ENCODE results near the gene EBF3. TPM values are rescaled to one million over a fixed set of nuclear protein-coding genes. Genes with fewer than 3 reads are reported as not detected.

The EBF3 gene
- total RNA-seq, 1 donor from 2014 or later, result 0.07 TPM

DNA sequence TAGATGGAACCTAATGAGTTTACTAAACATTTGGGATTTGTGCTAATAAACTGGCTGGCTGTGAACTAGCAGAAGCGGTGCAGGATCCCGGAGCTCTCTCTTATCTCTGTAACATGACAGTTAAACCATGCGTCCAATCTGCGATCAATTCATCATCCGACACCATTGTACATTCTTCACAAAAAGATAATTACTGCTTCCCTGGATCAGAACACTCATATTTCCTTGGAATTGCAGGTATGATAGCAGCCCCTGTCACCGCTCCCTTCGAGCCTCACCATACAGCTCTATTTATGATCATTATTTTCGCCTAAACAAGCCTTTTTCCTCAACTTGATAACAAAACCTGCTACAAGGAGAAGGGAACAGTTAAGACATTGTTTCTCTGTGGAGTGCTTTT lies 18.5 kb downstream of the EBF3 start:
- no peak for DNase-seq (ENCODE audit: low read depth, low spot score)

DNA sequence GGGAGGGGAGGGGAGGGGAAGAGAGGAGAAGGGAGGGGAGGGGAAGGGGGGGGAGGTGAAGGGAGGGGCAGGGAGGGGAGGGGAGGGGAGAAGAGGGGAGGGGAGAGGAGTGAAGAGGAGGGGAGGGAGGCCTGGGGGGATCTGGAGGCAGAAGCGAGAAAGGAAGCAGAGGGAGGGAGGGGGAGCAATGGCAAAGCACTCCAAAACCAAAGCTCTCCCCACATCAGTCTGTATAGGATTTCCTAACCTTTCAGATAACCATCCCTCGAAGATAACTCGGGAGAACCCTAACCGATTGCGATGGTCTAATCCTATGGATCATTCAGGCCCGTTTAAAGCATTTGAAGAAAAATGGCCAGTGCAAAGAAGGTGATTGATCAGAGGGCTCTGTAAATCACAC lies 19.0 kb downstream of the EBF3 start:
- DNase-seq (ENCODE audit: low read depth, low spot score), result no peak

GRCh38 chr10:129944456-129944855 lies 19.6 kb downstream of the EBF3 start:
- no peak for DNase-seq (ENCODE audit: low read depth, low spot score)

GRCh38 chr10:129942936-129943715 lies 20.9 kb downstream of the EBF3 start:
- no peak for DNase-seq (ENCODE audit: low read depth, low spot score)

GRCh38 chr10:129942391-129942790 lies 21.7 kb downstream of the EBF3 start:
- DNase-seq (ENCODE audit: low read depth, low spot score), result no peak

- no peak for DNase-seq (ENCODE audit: low read depth, low spot score)
Measured at GRCh38 chr10:129942019-129942277, 22.1 kb downstream of the EBF3 start.

DNA sequence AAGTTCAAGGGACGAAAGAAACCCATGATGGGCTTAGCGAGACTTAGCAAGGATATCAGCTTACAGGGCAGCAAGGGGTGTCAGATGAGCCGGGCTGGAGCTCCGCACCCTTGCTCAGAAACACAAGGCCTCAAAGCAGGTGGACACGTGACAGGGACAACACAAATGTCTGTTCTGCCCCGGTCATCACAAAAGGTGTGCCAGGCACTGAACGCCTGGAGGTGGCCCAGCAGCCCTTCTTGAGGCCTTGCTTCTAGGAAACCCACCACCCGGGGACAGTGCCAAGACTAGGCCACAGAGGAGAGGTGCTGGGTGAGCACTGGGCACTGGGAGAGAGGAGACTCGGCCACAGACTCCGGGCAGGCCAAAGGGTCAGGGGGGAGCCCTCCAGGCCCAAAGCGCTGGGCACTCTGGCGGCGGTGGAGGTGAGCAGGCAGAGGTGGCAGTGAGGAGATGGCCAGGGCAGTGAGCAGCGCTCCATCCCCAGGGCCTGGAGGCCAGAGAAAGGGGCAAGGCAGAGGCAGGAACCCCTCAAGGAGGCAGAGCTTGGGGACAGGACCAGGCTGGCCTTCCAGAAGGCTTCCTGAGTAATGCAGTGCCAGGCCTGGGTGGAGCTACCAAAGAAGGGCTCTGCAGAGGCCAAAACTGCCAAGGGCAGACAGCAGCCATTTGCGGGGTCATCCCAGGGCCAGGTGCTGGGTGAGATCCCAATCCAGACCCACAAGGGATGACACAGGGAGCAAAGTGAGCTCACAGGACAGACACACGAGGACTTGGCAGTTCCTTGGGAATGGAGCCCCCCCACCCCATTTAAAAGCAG lies 22.7 kb downstream of the EBF3 start:
- no peak for DNase-seq (ENCODE audit: low read depth, low spot score)

- no peak for DNase-seq (ENCODE audit: low read depth, low spot score)
Measured at GRCh38 chr10:129940617-129941198, 23.4 kb downstream of the EBF3 start.

DNA sequence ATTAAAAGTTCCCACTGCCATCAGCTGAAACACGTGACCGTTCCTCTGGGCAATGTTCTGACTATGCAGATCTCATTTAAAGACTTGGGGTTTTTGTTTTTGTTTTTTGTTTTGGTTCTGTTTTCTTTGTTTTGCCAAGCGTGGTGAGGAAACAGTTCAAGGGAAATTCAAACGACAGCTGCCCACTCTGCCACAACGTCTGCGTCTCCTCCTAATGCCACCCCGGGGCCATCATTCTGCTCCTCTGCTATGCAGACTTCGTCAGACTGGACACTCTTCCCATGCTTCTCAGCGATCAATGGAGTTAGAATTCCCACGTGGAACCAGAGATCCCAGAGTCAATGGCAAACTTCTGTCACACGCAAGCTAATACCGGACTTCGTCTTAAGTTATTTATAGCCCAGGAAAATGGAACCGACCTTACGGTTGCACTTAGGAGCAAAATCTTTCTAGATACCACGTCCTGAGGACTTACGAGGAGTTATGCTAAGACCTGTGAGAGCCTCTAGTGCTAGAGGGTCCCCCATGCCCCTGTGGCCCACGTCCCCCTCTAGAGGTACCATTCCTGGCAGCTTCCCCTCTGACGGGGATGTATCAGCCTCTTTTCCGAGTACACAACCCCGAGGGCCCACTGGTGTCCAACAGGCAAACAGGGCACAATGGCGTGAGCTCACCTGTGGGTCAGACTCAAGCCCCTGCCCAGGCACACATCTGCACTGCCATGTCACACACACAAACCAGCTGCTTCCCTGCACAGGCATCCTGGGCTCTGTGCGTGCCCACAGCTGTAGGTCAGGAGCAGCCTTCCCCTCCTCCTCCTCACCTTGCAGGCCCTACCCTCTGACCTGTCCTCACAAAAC lies 24.4 kb downstream of the EBF3 start:
- no peak for DNase-seq (ENCODE audit: low read depth, low spot score)

DNA sequence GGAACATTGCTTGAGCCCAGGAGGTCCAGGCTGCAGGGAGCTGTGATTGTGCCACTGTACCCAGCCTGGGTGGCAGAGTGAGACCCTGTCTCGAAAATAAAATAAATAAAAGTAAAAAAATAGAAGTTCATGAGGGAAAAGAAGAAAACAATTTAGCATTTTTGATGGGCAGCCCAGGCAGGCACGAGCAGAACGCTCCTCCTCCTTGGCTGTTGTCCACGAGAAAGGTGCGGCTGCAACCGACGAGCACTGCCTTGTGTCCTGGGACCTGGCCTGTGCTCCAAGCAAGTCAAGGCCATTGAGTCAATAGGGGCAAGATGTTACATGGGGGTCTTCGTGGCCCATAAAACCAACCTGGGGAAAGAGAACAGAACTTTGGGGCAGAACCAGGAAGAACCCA lies 25.6 kb downstream of the EBF3 start:
- DNase-seq (ENCODE audit: low read depth, low spot score), result no peak

DNA sequence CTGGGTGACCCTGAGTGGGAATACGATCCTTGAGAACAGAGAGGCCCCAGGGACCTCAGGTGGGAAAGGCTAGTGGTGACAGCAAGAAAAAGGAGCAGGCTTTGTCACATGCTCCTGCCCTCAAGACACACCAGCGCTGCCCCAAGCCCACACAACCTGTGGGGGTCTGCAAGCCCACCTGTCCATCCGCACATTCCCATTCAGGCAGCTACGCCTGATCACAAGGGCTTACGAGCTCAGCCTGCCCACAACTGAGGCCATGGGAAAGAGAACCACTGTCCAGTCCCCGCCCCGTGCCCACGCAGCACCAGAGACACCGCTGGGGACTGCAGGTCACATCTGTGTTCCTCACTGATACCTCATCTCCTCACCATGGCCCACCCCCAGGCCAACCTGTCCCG lies 26.7 kb downstream of the EBF3 start:
- DNase-seq (ENCODE audit: low read depth, low spot score), result no peak

GRCh38 chr10:129936923-129937300 lies 27.2 kb downstream of the EBF3 start:
- no peak for DNase-seq (ENCODE audit: low read depth, low spot score)

DNA sequence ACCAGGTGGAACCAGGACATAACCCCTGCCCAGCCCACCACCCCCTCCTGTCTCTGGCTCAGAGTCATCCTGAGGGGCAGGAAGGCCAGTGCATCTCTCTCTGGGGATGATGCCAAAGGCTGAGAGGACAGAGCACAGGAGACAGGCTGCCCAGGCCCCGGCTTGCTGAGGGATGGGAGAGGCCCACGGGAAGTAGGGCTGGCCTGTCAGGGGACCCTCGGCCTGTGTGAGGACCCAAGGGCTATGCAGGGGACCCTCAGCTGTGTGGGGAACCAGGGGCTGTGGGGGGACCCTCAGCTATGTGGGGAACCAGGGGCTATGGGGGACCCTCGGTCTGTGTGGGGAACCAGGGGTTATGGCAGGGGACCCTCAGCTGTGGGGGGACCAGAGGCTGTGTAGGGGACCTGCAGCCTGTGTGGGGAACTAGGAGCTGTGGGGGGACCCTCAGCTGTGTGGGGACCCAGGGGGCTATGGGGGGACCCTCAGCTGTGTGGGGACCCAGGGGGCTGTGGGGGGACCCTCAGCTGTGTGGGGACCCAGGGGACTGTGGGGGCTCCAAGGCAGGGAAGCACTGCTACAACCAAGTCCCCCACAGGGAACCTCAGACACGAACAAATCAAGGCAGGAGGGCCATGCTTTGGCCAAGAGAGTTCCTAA lies 27.7 kb downstream of the EBF3 start:
- DNase-seq (ENCODE audit: low read depth, low spot score), result no peak

DNA sequence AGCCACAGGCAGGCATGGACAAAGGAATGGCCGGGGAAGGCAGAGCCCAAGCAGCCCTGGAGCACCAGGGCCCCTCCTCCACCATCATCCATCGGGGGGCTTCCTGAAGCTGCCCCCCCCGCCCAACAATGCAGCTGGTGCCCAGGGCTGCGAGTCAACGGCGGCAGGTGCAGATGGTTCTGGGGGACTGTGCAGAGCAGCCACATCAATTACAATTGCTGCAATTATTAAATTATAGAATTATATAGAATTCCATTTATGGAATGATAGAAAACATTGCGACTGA lies 28.3 kb downstream of the EBF3 start:
- no peak for DNase-seq (ENCODE audit: low read depth, low spot score)

DNA sequence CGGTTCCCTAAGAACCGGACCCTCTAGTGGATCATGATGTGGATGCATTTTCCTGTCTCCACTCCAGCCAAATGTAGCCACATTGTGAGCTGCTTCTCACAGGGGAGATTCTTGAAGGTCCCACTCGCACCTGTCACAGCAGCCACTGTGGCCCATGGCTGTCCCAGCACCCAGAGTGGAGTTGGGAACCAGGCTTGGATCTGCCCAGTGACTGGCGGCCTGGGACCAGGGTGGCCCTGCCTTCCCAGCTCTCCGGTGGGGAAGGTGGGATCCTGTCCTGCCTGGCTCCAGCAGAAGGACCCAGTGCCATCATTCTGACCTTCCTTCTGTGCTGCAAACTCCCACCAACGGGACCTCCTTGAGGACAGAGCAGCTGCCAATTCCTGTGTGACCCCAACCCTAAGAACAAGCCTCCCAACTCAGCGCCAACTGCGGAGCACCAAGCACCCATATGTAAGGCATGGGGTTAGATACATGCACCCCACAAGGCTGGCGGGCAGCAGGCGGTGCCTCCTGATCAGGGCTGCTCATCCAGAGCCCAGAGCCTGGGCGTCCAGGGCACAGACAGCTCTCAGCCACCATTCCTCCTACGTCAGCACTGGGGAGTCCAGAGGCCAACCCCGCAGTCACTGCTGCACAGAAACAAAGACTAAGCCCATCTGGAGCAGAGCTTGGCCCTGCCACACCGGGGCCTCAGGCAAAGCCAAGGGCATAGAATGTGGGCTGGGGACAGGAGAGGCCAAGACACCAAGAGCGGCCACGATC lies 28.8 kb downstream of the EBF3 start:
- no peak for DNase-seq (ENCODE audit: low read depth, low spot score)

DNA sequence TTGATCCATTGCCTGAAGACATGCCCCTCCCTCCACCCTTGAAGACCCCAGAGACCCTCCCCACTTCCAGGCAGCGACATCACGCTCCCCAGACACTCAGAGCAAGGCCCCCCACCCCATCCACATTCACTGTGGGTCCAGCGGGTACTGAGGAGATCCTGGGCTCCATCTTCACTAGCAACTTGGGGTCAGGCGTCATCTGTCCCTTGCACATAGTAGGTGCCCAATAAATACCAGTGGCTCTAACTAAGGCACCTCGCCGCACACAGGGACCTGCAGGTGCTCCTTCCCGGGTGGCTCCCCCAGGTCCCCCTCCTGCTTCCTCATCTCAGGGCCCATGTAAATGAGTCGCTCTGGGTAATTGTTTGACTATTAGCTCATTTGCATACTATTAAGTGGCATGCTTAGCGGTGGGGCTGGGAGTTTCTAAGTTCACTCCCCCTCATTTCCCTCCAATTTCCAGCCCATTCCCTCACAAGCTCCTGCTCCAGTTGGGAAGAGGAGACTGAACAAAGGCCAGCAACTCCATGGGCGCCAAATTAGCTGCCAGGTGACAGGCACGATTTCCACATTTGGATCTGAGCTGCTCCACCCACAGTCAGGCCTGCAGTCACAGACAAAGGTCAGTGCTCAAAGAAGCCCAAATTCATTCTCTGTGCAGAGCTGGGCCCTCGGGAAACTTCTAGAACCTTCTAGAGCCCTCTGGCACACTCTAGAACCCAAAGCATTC lies 29.7 kb downstream of the EBF3 start:
- no peak for DNase-seq (ENCODE audit: low read depth, low spot score)

GRCh38 chr10:129933456-129934092 lies 30.5 kb downstream of the EBF3 start:
- DNase-seq (ENCODE audit: low read depth, low spot score), result no peak

DNA sequence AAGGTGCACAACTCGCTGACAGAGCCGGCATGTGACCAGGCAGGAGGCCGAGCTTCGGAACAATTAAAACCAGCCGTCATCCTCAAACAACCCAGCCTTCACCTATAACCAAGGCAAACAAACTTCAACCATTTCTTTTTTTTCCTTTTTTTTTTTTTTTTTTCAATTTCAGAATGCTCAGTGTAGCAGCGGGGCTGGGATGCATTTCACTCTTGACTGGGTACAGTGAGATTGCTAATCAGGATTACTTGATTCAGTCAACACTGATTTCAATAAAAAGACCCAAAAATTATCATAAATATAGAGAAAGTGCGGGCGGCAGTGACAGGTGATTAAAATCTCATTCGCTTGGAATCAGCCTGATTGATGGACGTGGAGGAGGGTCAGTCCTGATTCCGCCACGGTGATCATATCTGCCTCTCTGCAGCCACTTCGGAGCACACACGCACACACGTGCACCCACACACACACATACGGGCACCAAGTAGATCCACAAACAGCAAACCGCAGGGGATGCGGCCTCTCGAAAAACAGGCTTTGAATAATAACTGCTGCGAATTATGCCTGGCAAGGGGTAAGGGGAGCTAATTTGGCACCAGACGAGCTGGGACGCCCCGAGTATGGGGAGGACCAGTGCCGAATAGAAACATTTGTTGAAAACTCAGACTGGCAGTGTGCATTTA lies 31.2 kb downstream of the EBF3 start:
- no peak for DNase-seq (ENCODE audit: low read depth, low spot score)

- no peak for DNase-seq (ENCODE audit: low read depth, low spot score)
Measured at GRCh38 chr10:129932182-129932581, 31.9 kb downstream of the EBF3 start.
